Measurements from ENCODE around the gene FTCD. TPM values are rescaled to one million over a fixed set of nuclear protein-coding genes. Genes with fewer than 3 reads are reported as not detected.
"Not testable (repeated sequence)": the region's sequence is repeated elsewhere in the genome, so short reads cannot be mapped to it uniquely, and the experiment has no call there.

Gene FTCD
- total and polyA plus RNA-seq, 9 of the 15 experiments (the other 6 are each of a cell fraction or from before 2014, with no cell fraction given), result 0.11 to 1.6 (median 0.67) TPM; not detected in 5

GRCh38 chr21:46178961-46179360 lies 23.6 kb upstream of the FTCD start:
- in situ Hi-C loops (cut with MboI), result no loop called here
- Histone ChIP-seq H3K4me3 (no peak overlapping the region), H2AFZ (ENCODE audit: low read depth, low read length) (no peak overlapping the region), H3K9ac (ENCODE audit: insufficient read depth in 1 of 2, low read depth in 2 of 2, low read length in 2 of 2) (no peak overlapping the region), H3K4me1 (replicated peaks in 1 of 2; ENCODE audit: control insufficient read depth in 2 of 2, insufficient read depth in 2 of 2, low read length in 2 of 2) (peaks cover 35 to 45% of the 10 kb centered on the region in 2 experiments), H4K20me1 (replicated peaks; ENCODE audit: control insufficient read depth, insufficient read depth, low read length) (no peaks in the 10 kb centered on the region), H3K9me1 (ENCODE audit: control insufficient read depth, insufficient read depth, low read length) (peaks cover 5% of the 10 kb centered on the region), H3K36me3 (ENCODE audit: control insufficient read depth, insufficient read depth, low read length) (peaks cover 30% of the 10 kb centered on the region; the same call in 1 of the 3 replicates), H3K4me2 (ENCODE audit: insufficient read depth, low read length) (no peak overlapping the region), H3K27ac (ENCODE audit: extremely low read depth, low read depth, low read length) (no peak overlapping the region), H3K79me2 (ENCODE audit: control insufficient read depth, insufficient read depth, low read length) (peaks cover 90% of the 10 kb centered on the region), H3K27me3 (ENCODE audit: control insufficient read depth in 2 of 2, insufficient read depth in 2 of 2, low read length in 2 of 2) (no peaks in the 10 kb centered on the region), H3K9me3 (replicated peaks; ENCODE audit: control insufficient read depth, insufficient read depth, low read depth, low read length) (no peaks in the 10 kb centered on the region)
- DNase-seq (ENCODE audit: extremely low read depth in 1 of 4, low spot score in 3 of 4) (no peak), FAIRE-seq (no peak), ATAC-seq (no peak)
- no TSS peak for BruUV-seq (replicated peaks)
- ChIA-PET CTCF (ENCODE audit: low intra/inter-chr PET ratio) (no interaction called here), POLR2A (interaction anchor here (0.6 to 1.0 kb wide), 3 partner anchors 8 to 48 kb away, joined by 3 to 4 read pairs (median 3); no protein-coding TSS in a partner anchor)
- 74% methylated on average over 4 of the region's 4 CpGs for WGBS (ENCODE audit: insufficient coverage, low coverage, missing lambda C conversion rate)
- TF ChIP-seq ZNF589 (CRISPR knock-in tag; IDR thresholded peaks at IDR 0.05; ENCODE audit: low read depth) (no peak), KDM1A (IDR thresholded peaks at IDR 0.05) (peak in 1 of 2 experiments; percentile 47; a peak in 1 of 4 replicates), RBM25 (IDR thresholded peaks at IDR 0.05; ENCODE audit: low read depth, low read length, severe bottlenecking) (peak; percentile 6), BCOR (IDR thresholded peaks at IDR 0.05) (peak; percentile 56; the same call in 1 of the 2 replicates)
- intact Hi-C loops (cut with micrococcal nuclease), result no loop called here

- H2AFZ ChIP-seq (ENCODE audit: low read depth, low read length); CTCF ChIA-PET (ENCODE audit: low intra/inter-chr PET ratio); DNase-seq (ENCODE audit: extremely low read depth in 1 of 4, low spot score in 3 of 4); BruUV-seq (replicated peaks); H3K27me3 ChIP-seq (ENCODE audit: control insufficient read depth in 2 of 2, insufficient read depth in 2 of 2, low read length in 2 of 2); H3K4me3 ChIP-seq; in situ Hi-C loops (cut with MboI); H3K9me3 ChIP-seq (replicated peaks; ENCODE audit: control insufficient read depth, insufficient read depth, low read depth, low read length); H3K4me2 ChIP-seq (ENCODE audit: insufficient read depth, low read length); H3K9me1 ChIP-seq (ENCODE audit: control insufficient read depth, insufficient read depth, low read length); H3K27ac ChIP-seq (ENCODE audit: extremely low read depth, low read depth, low read length); ATAC-seq; FAIRE-seq; H3K9ac ChIP-seq (ENCODE audit: insufficient read depth in 1 of 2, low read depth in 2 of 2, low read length in 2 of 2); intact Hi-C loops (cut with micrococcal nuclease): not testable (repeated sequence)
- Histone ChIP-seq H4K20me1 (replicated peaks; ENCODE audit: control insufficient read depth, insufficient read depth, low read length) (peaks cover 13% of the 10 kb centered on the region; the same call in 1 of the 2 replicates), H3K79me2 (ENCODE audit: control insufficient read depth, insufficient read depth, low read length) (peaks cover 94% of the 10 kb centered on the region), H3K4me1 (replicated peaks in 1 of 2; ENCODE audit: control insufficient read depth in 2 of 2, insufficient read depth in 2 of 2, low read length in 2 of 2) (peaks cover 25 to 43% of the 10 kb centered on the region in 2 experiments), H3K36me3 (ENCODE audit: control insufficient read depth, insufficient read depth, low read length) (peaks cover 27% of the 10 kb centered on the region; the same call in 1 of the 3 replicates)
- WGBS (ENCODE audit: insufficient coverage, low coverage, missing lambda C conversion rate), result 84% methylated on average over 3 of the region's 3 CpGs
- POLR2A ChIA-PET, result interaction anchor here (0.9 to 1.2 kb wide), 3 partner anchors 9 to 26 kb away, joined by 3 read pairs; no protein-coding TSS in a partner anchor
- TF ChIP-seq TRIM28 (IDR thresholded peaks at IDR 0.05), result peak; percentile 67; the same call in 1 of the 2 replicates
- peak; percentile 60 for TF ChIP-seq BCOR (IDR thresholded peaks at IDR 0.05)
- peak; percentile 71 for TF ChIP-seq RBM25 (IDR thresholded peaks at IDR 0.05; ENCODE audit: low read depth, low read length, severe bottlenecking)
These were observed 21.2 kb upstream of the FTCD start for GRCh38 chr21:46176443-46177129.
